HCT116 (cell line): ENCODE data around the gene HBG1. TPM values are rescaled to one million over a fixed set of nuclear protein-coding genes. Genes with fewer than 3 reads are reported as not detected.

Experiments
- ATAC-seq: fragments of 200-7000 bp; cut with Tn5 transposase; 2 replicates; pipeline ENCODE4 v1.9.1; 2020; ENCODE audit warnings: mild to moderate bottlenecking, moderate library complexity
- BruUV-seq: library from RNA; stranded (reverse); fragments of 400-500 nt; replicated peaks from 2 replicates; lab custom pipeline; 2021; lab: Mats Ljungman, UMichigan
- CTCF ChIA-PET: fragments of 300-600 bp; sonication (Branson Sonifier 250); formaldehyde crosslinking; loops from one replicate; lab custom pipeline; 2021; ENCODE audit warnings: antibody characterized with exemption; lab: Charles Lee
- POLR2A ChIA-PET: fragments of 300-600, 350-600 bp; sonication (Branson Sonifier 250); formaldehyde crosslinking; loops from one replicate; lab custom pipeline; 2021; ENCODE audit warnings: antibody characterized with exemption; lab: Charles Lee
- RAD21 ChIA-PET, 2 experiments: fragments of 300-600 bp; sonication (Branson Sonifier 250); formaldehyde crosslinking; loops; one replicate each; lab custom pipeline; 2023; ENCODE audit warnings: low total read pairs in 2 of 2; ENCODE audit not compliant: uncharacterized antibody in 2 of 2, unreplicated experiment in 2 of 2, low non-redundant PET in 1 of 2; lab: Charles Lee
- DNase-seq: peaks from one replicate; pipeline ENCODE4 v3.0.0-alpha.2; 2010; ENCODE audit warnings: low read depth, low spot score
- H2AFZ ChIP-seq: fragments of 200-600 bp; shearing (Covaris generic), sonication (generic); 2 replicates; pipeline ENCODE4 v1.6.1; 2017; ENCODE audit warnings: low read depth, mixed run types, mixed read lengths, antibody characterized with exemption, low read length; ENCODE audit not compliant: poor library complexity, severe bottlenecking
- H3K27ac ChIP-seq: 2 replicates; pipeline ENCODE4 v1.5.1; 2012; ENCODE audit warnings: low read depth, low read length
- H3K27me3 ChIP-seq: fragments of 200-600 bp; sonication (generic); 2 replicates; pipeline ENCODE4 v1.6.1; 2016; ENCODE audit warnings: mixed run types, low read length, mixed read lengths; ENCODE audit not compliant: insufficient read depth
- H3K36me3 ChIP-seq, 2 experiments: fragments of 200-500 bp in 1 of 2; fragments of 200-600 bp in 1 of 2; sonication (Bioruptor generic) in 1 of 2; sonication (generic) in 1 of 2; 2 replicates each; pipeline versions ENCODE4 v1.5.1 to v1.6.1; 2014 to 2016; ENCODE audit warnings: low read length in 2 of 2, inconsistent platforms in 1 of 2, mixed read lengths in 1 of 2, mixed run types in 1 of 2; ENCODE audit not compliant: insufficient read depth in 2 of 2, control insufficient read depth in 1 of 2
- H3K4me1 ChIP-seq, 2 experiments: fragments of 200-600 bp in 1 of 2; sonication (generic) in 1 of 2; 2 replicates each; pipeline versions ENCODE4 v1.5.1 to v1.6.1; 2012 to 2017; ENCODE audit warnings: low read length in 2 of 2, inconsistent platforms in 1 of 2, mild to moderate bottlenecking in 1 of 2, mixed read lengths in 1 of 2, mixed run types in 1 of 2, moderate library complexity in 1 of 2; ENCODE audit not compliant: insufficient read depth in 2 of 2, control insufficient read depth in 1 of 2
- H3K4me2 ChIP-seq: fragments of 200-600 bp; sonication (generic); 2 replicates; pipeline ENCODE4 v1.6.1; 2017; ENCODE audit warnings: mixed run types, low read length, mixed read lengths
- H3K4me3 ChIP-seq, 2 experiments: fragments of 200-600 bp in 1 of 2; sonication (generic) in 1 of 2; replicated peaks in 1 of 2; 2 replicates each; pipeline ENCODE4 v1.5.1; 2011 to 2016; ENCODE audit warnings: low read length in 2 of 2, control low read depth in 1 of 2, low read depth in 1 of 2, mild to moderate bottlenecking in 1 of 2, mixed read lengths in 1 of 2, mixed run types in 1 of 2
- H3K79me2 ChIP-seq: fragments of 200-600 bp; sonication (generic); 2 replicates; pipeline ENCODE4 v1.6.1; 2017; ENCODE audit warnings: mild to moderate bottlenecking, mixed run types, low read length, moderate library complexity, mixed read lengths; ENCODE audit not compliant: insufficient read depth
- H3K9ac ChIP-seq: fragments of 200-600 bp; sonication (generic); 2 replicates; pipeline ENCODE4 v1.6.1; 2016; ENCODE audit warnings: low read length, mixed read lengths
- H3K9me2 ChIP-seq: fragments of 200-600 bp; sonication (generic), shearing (Covaris generic); 2 replicates; pipeline ENCODE4 v1.6.1; 2017; ENCODE audit warnings: mixed run types, mild to moderate bottlenecking, moderate library complexity; ENCODE audit not compliant: insufficient read depth
- H3K9me3 ChIP-seq, 2 experiments: fragments of 200-500 bp in 1 of 2; fragments of 200-600 bp in 1 of 2; sonication (Bioruptor generic) in 1 of 2; sonication (generic) in 1 of 2; 2 replicates each; pipeline ENCODE4 v1.6.1; 2014 to 2017; ENCODE audit warnings: low read length in 2 of 2, mixed read lengths in 2 of 2, inconsistent platforms in 1 of 2, low read depth in 1 of 2, mild to moderate bottlenecking in 1 of 2, mixed run types in 1 of 2, moderate library complexity in 1 of 2; ENCODE audit not compliant: control insufficient read depth in 1 of 2, insufficient read depth in 1 of 2
- H4K20me1 ChIP-seq: fragments of 200-600 bp; sonication (generic), shearing (Covaris generic); 2 replicates; pipeline ENCODE4 v1.6.1; 2017; ENCODE audit warnings: mixed run types, mild to moderate bottlenecking, moderate library complexity; ENCODE audit not compliant: insufficient read depth
- CEBPB ChIP-seq: IDR thresholded peaks from 2 replicates; pipeline ENCODE4 v1.6.1; 2012; ENCODE audit warnings: low read depth
- CTCF ChIP-seq, 3 experiments: fragments of 200-600 bp in 1 of 3; sonication (generic) in 1 of 3; IDR thresholded peaks in 2 of 3; conservative IDR thresholded peaks in 1 of 3; 2 replicates each; pipeline ENCODE4 v1.5.1; 2012 to 2017; ENCODE audit warnings: low read depth in 2 of 3, low read length in 2 of 3, antibody characterized with exemption in 1 of 3, borderline replicate concordance in 1 of 3, control low read depth in 1 of 3, mild to moderate bottlenecking in 1 of 3, mixed read lengths in 1 of 3, mixed run types in 1 of 3, moderate library complexity in 1 of 3; ENCODE audit not compliant: insufficient read depth in 1 of 3
- POLR2AphosphoS5 ChIP-seq: IDR thresholded peaks from 2 replicates; pipeline ENCODE4 v1.6.1; 2011; ENCODE audit warnings: mild to moderate bottlenecking, low read depth, low read length, moderate library complexity
- RAD21 ChIP-seq: IDR thresholded peaks from 2 replicates; pipeline ENCODE4 v1.6.1; 2012; ENCODE audit warnings: low read depth, mild to moderate bottlenecking
- intact Hi-C: fragments of 100-400 bp; cut with micrococcal nuclease; formaldehyde crosslinking; loops from 2 replicates; pipeline ENCODE4 v1.10.0; 2022
- total RNA-seq: library from RNA; stranded (reverse); gene quantifications from one replicate; pipeline ENCODE4 v1.2.1, GENCODE V29; 2021; ENCODE audit not compliant: unreplicated experiment

Gene HBG1
- total RNA-seq, 1 experiment from 2014 or later, result 3.6 TPM

GRCh38 chr11:5288906-5289550 is 39.4 kb upstream of the HBG1 start:
- DNase-seq, result no peak
- no peaks in the 10 kb centered on the region for H3K27me3 ChIP-seq
- no peaks in the 10 kb centered on the region for H3K36me3 ChIP-seq
- H4K20me1 ChIP-seq, result no peaks in the 10 kb centered on the region; the same call in 1 of the 2 replicates
- no peak for TF ChIP-seq CTCF (IDR thresholded peaks at IDR 0.05 in 2 of 3, conservative IDR thresholded peaks at IDR 0.05 in 1 of 3; ENCODE audit: borderline replicate concordance in 1 of 3, insufficient read depth in 1 of 3, low read depth in 2 of 3, low read length in 2 of 3)
- TF ChIP-seq CEBPB, result no peak
- TF ChIP-seq, all 23 proteins: peak for 0
- Histone ChIP-seq H3K9me2 (no peaks in the 10 kb centered on the region), H3K4me1 (peaks cover 0 to 5% of the 10 kb centered on the region in 2 experiments; a peak in 1 of 4 replicates), H3K4me3 (no peak overlapping the region), H3K9ac (no peak overlapping the region), H3K79me2 (no peaks in the 10 kb centered on the region), H3K4me2 (no peak overlapping the region), H2AFZ (no peak overlapping the region), H3K9me3 (no peaks in the 10 kb centered on the region), H3K27ac (no peak overlapping the region)
- intact Hi-C loops, result no loop called here
- RAD21 ChIA-PET, result no interaction called here
- no peak for ATAC-seq
- no TSS peak for BruUV-seq
- POLR2A ChIA-PET, result no interaction called here
- CTCF ChIA-PET, result interaction anchor here (0.8 kb wide), 1 partner anchor 80 kb away, joined by 3 read pairs; no protein-coding TSS in a partner anchor

GRCh38 chr11:5288108-5288905 is 38.6 kb upstream of the HBG1 start:
- Histone ChIP-seq H3K9me2 (no peaks in the 10 kb centered on the region), H3K4me1 (peaks cover 0 to 5% of the 10 kb centered on the region in 2 experiments; a peak in 1 of 4 replicates), H3K27ac (no peak overlapping the region), H3K36me3 (no peaks in the 10 kb centered on the region), H3K79me2 (no peaks in the 10 kb centered on the region), H3K9ac (no peak overlapping the region), H3K4me3 (no peak overlapping the region), H3K4me2 (no peak overlapping the region), H3K27me3 (no peaks in the 10 kb centered on the region), H2AFZ (no peak overlapping the region), H4K20me1 (no peaks in the 10 kb centered on the region; the same call in 1 of the 2 replicates), H3K9me3 (no peaks in the 10 kb centered on the region)
- intact Hi-C loops, result no loop called here
- ChIA-PET POLR2A (no interaction called here), CTCF (interaction anchor here (0.8 kb wide), 1 partner anchor 80 kb away, joined by 3 read pairs; no protein-coding TSS in a partner anchor), RAD21 (no interaction called here)
- peak; percentile 53 for ATAC-seq
- no TSS peak for BruUV-seq
- TF ChIP-seq RAD21, result no peak
- TF ChIP-seq POLR2AphosphoS5, result 0 out of 2 replicates have a peak, but pooled peaks have one; percentile 9
- no peak for DNase-seq
